Pancreas (tissue), 10 donors: ENCODE data around the gene AARS2. TPM values are rescaled to one million over a fixed set of nuclear protein-coding genes. Genes with fewer than 3 reads are reported as not detected.

ENCODE experiments used
- ATAC-seq, 4 donors: fragments of 200-7000 bp; cut with Tn5 transposase; one replicate each; pipeline versions ENCODE4 v1.8.0 to v1.9.1; 2020; ENCODE audit warnings: mild to moderate bottlenecking in 4 of 4, moderate library complexity in 4 of 4
- DNase-seq, 6 donors: peaks; one replicate each; pipeline ENCODE4 v3.0.0-alpha.2; 2020
- FAIRE-seq: peaks from 2 replicates; lab custom pipeline; 2012; peaks lifted over from hg19 to GRCh38; lab: Jason Lieb, UNC
- H3K27ac ChIP-seq, 4 donors: fragments of 200-600 bp; sonication (generic); 1 replicate in 3 of 4; 2 replicates in 1 of 4; pipeline versions ENCODE4 v1.5.0 to v1.8.0; 2020
- H3K27me3 ChIP-seq, 4 donors: fragments of 200-600 bp; one replicate each; pipeline ENCODE4 v1.8.0; 2021
- H3K36me3 ChIP-seq, 3 donors: fragments of 200-600 bp; sonication (generic) in 1 of 3; one replicate each; pipeline versions ENCODE4 v1.5.0 to v1.8.0; 2020 to 2021
- H3K4me1 ChIP-seq, 3 donors: fragments of 200-600 bp; one replicate each; pipeline ENCODE4 v1.8.0; 2021
- H3K4me3 ChIP-seq, 4 donors: fragments of 200-600 bp; sonication (generic) in 2 of 4; one replicate each; pipeline versions ENCODE4 v1.5.0 to v1.8.0; 2020 to 2021
- H3K9me3 ChIP-seq, 4 donors: fragments of 200-600 bp; one replicate each; pipeline ENCODE4 v1.8.0; 2021
- WGBS, 2 donors: extraction: QIAGEN DNeasy Blood & Tissue Kit; methylation state at CpG; one replicate each; pipeline ENCODE4 v1.1.7; 2013; 5-methylcytosine and 5-hydroxymethylcytosine counted together
- intact Hi-C, 3 donors: fragments of 100-400 bp; cut with DNase I; formaldehyde crosslinking; loops; one replicate each; pipeline versions ENCODE4 v1.11.1 to v1.14.2; 2022
- polyA plus RNA-seq, 2 donors: library from polyadenylated mRNA; stranded (reverse); fragments of 200-250 nt; gene quantifications; one replicate each; pipeline ENCODE4 v1.2.3, GENCODE V29; 2013
- total RNA-seq, 6 donors: library from RNA; stranded (reverse); fragmentation: NEBNext Ultra II Directional in 4 of 6; extraction: Animal tissue kit (Norgen Biotek cat#: 25700) in 4 of 6; gene quantifications; one replicate each; pipeline versions ENCODE4 v1.2.1 to v1.2.4, GENCODE V29; 2021 to 2023
- TF ChIP-seq, protein P1 (sequence below), 4 donors: fragments of 200-600 bp; sonication (generic) in 3 of 4; IDR thresholded peaks; one replicate each; pipeline versions ENCODE4 v1.5.0 to v1.8.0; 2021; ENCODE audit warnings: antibody characterized with exemption in 4 of 4
- donor health status: healthy with polysubstance abuse.
- donor health status: DM: no; HTN: no; CAD: no; lungs with moderate emphysema.
- donor health status: DM: no; HTN: no; CAD: no.
- donor health status: control.
- donor health status: control.
- donor health status: Bipolar disorder and iron deficiency.
- donor health status: DM: yes; HTN: yes; CAD: no.
- donor health status: DM: no; HTN: no; CAD: no.
- donor health status: DM: no; HTN: no; CAD: no.
- donor health status: DM: yes; HTN: yes; CAD: no.

AARS2 gene
- total and polyA plus RNA-seq, 8 donors = 3.6 to 8.7 (median 5.0) TPM

DNA sequence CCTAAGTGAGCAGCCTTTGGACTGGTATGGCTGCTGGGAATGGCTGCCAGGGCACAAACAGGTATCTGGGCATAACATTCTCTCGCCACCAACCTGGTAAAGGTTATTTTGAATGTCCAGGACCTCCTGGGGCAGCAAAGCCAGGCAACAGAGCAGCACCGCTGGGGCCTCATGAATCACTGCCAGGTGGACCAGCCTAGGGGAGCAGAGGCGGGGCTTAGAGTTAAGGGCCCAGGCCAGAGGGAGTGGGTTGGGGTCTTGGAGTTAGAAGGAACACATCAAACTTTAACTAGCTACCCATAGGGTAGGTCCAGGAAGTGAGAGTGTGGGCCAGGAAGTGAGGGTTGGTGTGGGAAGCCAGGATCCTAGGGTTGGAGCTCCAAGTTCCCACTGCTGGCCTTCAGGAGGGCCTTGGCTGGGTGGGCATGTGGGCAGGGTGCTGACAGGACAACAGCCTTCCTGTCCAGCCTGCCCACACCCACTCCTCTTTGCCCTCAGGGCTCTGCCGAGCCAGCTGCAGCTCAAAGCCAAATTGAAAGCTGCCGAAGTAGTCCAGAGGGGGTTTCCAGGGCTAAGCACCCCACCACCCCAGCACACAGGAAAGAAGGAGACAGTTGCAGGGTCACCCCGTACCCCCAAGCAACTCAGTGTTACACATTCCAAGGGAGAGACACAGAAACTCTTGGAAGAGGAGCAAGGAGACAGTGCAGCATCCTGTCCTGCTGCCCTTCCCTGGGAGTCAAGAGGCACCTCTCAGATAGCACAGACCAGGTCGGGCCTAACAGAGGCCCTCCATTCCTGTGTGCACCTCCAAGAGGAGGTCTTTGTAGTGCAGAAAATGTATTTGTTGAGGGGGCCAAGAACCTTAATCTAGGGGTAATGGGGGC, 50.4 kb downstream of the AARS2 start:
- WGBS, 2 donors = 58 to 67% methylated on average over 7 of the region's 7 CpGs
- TF ChIP-seq, protein P1, sequence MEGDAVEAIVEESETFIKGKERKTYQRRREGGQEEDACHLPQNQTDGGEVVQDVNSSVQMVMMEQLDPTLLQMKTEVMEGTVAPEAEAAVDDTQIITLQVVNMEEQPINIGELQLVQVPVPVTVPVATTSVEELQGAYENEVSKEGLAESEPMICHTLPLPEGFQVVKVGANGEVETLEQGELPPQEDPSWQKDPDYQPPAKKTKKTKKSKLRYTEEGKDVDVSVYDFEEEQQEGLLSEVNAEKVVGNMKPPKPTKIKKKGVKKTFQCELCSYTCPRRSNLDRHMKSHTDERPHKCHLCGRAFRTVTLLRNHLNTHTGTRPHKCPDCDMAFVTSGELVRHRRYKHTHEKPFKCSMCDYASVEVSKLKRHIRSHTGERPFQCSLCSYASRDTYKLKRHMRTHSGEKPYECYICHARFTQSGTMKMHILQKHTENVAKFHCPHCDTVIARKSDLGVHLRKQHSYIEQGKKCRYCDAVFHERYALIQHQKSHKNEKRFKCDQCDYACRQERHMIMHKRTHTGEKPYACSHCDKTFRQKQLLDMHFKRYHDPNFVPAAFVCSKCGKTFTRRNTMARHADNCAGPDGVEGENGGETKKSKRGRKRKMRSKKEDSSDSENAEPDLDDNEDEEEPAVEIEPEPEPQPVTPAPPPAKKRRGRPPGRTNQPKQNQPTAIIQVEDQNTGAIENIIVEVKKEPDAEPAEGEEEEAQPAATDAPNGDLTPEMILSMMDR (IDR thresholded peaks at IDR 0.05) = no peak
- no peak for FAIRE-seq
- peaks cover 0 to 23% (median 4%) of the 10 kb centered on the region in 3 donors for H3K4me1 ChIP-seq
- DNase-seq = no peak
- intact Hi-C loops = no loop called here
- peak overlapping the region in 2 of 4 donors; percentile 81 to 87 for H3K27ac ChIP-seq
- H3K27me3 ChIP-seq = no peaks in the 10 kb centered on the region
- H3K4me3 ChIP-seq = peak overlapping the region in 2 of 4 donors; percentile 1 to 93
- H3K36me3 ChIP-seq = peaks cover 0 to 3% (median 0%) of the 10 kb centered on the region in 3 donors
- ATAC-seq = no peak
- H3K9me3 ChIP-seq = no peaks in the 10 kb centered on the region

DNA sequence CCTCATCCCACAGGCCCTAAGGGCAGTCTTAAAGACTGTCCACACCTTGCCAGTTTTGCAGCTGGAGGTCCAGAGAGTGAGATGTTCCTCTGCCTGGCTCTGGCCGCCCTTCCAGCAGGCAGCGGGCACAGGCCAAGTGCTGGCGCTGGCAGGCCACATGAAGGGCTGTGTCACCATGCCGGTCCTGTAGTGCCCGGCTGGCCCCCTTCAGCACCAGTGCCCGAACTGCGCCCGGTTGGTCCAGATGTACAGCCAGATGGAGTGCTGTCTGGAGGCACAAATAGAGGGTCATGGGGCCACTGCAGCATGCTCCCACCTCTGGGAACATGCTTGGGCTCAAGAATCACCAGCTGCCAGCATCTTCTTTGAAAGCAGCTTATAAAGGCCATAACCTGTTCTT, 51.6 kb downstream of the AARS2 start:
- Histone ChIP-seq H3K4me1 (peaks cover 0 to 24% (median 4%) of the 10 kb centered on the region in 3 donors), H3K4me3 (no peak overlapping the region), H3K9me3 (no peaks in the 10 kb centered on the region), H3K27me3 (no peaks in the 10 kb centered on the region), H3K36me3 (peaks cover 0 to 3% (median 0%) of the 10 kb centered on the region in 3 donors), H3K27ac (no peak overlapping the region)
- TF ChIP-seq, protein P1 (IDR thresholded peaks at IDR 0.05) = no peak
- WGBS, 2 donors = 86 to 94% methylated on average over 8 of the region's 8 CpGs
- ATAC-seq (no peak), FAIRE-seq (no peak), DNase-seq (peak in 1 of 6 donors; percentile 17)
- intact Hi-C loops = no loop called here

DNA sequence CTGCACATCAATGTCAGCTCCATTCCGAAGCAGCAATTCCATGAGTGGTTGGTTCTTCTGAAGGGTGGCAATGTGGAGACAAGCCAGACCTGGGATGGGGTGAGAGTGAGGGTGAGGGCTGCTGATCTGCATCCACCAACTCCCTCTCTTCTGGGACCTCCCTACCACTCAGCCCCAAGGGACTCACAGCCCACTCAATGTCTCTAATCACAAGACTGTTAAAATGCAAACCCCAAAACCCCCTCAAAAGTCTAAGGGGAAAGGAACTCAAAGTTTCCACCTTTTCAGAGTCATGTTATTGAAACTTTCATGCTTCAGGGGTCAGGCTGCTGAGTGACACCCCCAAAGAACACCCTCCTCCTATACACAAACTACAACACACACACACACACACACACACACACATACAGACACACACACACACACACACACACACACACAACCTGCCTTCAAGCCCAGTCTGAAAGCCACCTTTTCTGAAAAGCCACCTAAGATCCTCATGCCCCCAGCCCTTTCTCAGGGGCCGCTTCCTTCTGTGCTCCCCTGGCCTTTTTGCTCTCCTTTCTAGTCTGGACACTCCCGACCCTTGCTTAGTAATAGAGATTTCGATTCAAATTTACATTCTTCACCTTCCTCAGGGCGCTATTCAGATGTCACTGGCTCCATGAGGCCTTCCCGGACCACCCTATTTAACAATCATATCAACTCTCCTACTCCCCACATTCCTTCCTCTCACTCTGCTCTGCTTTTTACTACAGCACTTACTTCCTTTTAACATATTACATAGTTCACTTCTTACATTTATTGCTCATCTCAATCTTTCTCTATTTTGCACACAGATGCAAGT, 52.5 kb downstream of the AARS2 start:
- TF ChIP-seq, protein P1 (IDR thresholded peaks at IDR 0.05) = no peak
- intact Hi-C loops = no loop called here
- Histone ChIP-seq H3K36me3 (peaks cover 0 to 3% (median 0%) of the 10 kb centered on the region in 3 donors), H3K27me3 (no peaks in the 10 kb centered on the region), H3K4me3 (no peak overlapping the region), H3K9me3 (no peaks in the 10 kb centered on the region), H3K4me1 (peaks cover 0 to 28% (median 4%) of the 10 kb centered on the region in 3 donors), H3K27ac (no peak overlapping the region)
- WGBS, 2 donors = 86 to 87% methylated on average over 6 of the region's 6 CpGs
- FAIRE-seq (no peak), ATAC-seq (no peak), DNase-seq (no peak)

DNA sequence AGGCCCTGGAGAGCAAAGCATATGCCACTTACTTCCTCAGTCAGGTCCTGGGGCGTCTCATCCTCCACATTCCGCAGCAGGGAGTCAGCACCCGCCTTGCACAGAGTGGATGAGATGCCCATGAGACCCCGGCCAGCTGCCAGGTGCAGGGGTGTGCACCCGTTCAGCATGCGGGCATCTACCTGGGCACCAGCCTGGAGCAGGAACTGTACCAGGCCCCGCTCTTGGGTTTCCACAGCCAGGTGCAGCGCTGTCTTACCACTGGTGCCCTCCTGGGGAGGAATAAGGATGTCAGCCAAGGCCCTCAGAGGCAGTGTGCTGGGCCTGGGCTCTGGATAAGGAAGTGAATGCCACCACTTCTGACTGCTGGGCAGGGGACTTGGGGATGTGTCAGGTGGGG, 53.1 kb downstream of the AARS2 start:
- ATAC-seq = no peak
- Histone ChIP-seq H3K36me3 (peaks cover 0 to 3% (median under 1%) of the 10 kb centered on the region in 3 donors), H3K9me3 (no peaks in the 10 kb centered on the region), H3K27me3 (no peaks in the 10 kb centered on the region), H3K4me1 (peaks cover 0 to 28% (median 4%) of the 10 kb centered on the region in 3 donors), H3K4me3 (no peak overlapping the region), H3K27ac (no peak overlapping the region)
- WGBS, 2 donors = 88 to 93% methylated on average over 8 of the region's 8 CpGs
- intact Hi-C loops = no loop called here
- TF ChIP-seq, protein P1 (IDR thresholded peaks at IDR 0.05) = no peak
- FAIRE-seq = no peak
- DNase-seq = no peak
